ENCODE data around the gene PRICKLE2.
A peak's percentile ranks its signal among the peaks of the same experiment; 100 is the strongest.

Gene PRICKLE2, protein sequence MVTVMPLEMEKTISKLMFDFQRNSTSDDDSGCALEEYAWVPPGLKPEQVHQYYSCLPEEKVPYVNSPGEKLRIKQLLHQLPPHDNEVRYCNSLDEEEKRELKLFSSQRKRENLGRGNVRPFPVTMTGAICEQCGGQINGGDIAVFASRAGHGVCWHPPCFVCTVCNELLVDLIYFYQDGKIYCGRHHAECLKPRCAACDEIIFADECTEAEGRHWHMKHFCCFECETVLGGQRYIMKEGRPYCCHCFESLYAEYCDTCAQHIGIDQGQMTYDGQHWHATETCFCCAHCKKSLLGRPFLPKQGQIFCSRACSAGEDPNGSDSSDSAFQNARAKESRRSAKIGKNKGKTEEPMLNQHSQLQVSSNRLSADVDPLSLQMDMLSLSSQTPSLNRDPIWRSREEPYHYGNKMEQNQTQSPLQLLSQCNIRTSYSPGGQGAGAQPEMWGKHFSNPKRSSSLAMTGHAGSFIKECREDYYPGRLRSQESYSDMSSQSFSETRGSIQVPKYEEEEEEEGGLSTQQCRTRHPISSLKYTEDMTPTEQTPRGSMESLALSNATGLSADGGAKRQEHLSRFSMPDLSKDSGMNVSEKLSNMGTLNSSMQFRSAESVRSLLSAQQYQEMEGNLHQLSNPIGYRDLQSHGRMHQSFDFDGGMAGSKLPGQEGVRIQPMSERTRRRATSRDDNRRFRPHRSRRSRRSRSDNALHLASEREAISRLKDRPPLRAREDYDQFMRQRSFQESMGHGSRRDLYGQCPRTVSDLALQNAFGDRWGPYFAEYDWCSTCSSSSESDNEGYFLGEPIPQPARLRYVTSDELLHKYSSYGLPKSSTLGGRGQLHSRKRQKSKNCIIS

DNA sequence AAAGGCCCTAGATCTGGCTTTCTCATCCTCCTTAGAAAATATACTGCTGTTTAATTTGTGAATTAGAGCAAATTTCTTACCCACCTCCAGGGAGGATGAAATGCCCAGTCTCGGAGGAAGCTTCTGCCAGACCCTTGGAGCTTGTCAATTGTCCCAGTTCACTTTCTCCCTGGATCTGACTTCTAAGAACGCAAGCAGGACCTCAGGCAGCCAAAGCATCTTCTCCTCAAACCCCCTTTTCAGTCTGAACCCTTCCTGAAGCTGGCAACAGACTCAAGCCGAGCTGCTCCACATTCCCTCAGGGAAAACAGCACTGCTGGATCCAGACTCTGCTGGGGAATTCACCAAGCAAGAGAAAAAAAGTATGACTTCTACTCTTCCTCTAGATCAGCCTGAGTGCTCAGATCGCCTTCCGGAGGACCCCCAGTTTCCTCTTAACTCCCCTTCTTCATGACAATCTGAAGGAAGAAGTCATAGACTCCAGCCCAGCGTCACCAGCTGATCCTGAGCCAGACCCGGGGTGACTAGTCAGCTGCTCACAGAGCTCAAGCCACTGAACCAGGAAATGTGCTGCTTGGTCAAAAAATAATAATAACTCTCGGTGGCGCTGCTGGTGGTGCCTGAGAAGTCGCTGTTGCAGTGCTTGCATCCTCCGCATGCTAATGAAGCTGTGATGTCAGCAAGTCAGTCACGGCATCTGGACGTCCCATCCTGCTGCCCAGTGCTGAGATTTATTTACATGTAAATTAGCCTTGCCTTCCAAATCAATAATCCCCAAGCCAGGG lies at the start of gene PRICKLE2:
PRICKLE2 (minus strand) TSS at position 641 of the 785 bp plus-strand sequence. CDS start 26,539 bp downstream, outside the sequence.
- DNase-seq (ENCODE audit: low spot score) = peak; percentile 67

DNA sequence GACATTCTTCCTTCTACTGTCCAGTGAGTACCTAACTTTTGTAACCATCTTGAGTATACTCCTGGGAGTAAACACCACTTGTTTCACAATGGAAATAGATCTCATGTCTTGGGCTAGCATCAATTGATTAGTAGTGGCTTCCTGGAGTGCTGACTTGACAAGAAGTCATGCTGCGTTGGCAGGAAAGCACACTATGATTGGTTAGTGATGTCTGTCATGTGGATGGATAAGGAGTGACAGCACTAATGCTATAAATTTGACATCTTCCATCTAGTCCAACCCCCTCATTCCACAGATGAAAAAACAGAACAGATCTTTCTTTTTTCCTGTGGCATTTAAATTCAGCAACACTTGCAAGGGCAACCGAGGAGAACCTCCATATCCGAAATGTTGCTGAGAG lies 47.6 kb upstream of the PRICKLE2 start:
- no peak for DNase-seq (ENCODE audit: low spot score)

DNA sequence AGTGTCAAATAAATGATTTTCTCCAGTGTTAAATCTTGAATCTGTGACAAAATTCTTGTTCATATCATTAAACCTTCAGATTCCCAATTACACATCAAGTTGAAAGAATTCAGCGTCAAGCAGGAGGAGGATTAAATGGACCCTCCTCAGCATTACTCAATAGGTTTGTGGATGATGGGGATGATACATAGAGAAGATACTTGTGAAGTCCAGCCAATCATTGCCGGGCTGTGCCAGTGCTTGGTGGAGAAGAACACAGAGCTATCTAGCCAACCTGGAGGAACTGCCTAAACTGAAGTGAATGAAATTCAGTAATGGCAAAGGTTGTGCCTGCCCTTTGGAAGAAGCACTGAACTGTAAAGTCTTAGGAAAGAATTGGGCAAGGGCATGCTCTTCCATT lies 47.0 kb upstream of the PRICKLE2 start:
- no peak for DNase-seq (ENCODE audit: low spot score)

DNA sequence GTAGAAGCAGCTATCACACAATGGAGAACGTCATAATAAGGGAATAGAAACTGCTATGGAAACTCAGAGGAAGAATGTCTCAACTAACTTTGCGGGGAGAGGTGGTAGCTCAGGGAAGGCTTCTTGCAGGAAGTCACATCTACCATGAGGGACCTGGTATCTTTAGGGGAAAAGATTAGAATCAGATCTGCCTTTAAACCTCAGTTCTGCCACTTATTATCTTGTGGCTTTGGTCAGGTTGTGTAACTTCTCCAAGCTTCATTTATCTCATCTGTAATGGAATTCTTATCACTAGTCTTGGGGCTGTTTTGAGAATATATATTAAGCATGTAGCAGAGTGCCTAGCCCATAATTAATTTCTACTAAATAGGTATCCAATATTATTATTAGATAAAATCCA lies 46.4 kb upstream of the PRICKLE2 start:
- DNase-seq (ENCODE audit: low spot score) = no peak

DNA sequence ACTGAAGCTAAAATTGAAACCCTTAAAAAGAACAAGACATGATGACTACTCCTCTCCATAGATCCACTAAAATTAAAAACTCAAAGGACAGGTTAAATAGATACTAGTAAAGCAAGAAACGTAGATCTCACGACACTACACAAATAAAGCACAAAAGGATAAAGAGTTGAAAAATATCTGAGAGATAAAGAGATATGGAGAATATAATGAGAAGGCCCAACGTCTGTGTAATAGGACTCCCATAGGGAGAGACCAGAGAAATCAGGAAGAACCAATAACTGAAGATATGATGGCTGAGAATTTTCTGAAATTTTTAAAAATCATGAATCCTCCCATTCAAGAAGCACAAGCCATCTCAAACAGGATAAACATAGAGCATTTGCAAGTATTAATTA lies 45.6 kb upstream of the PRICKLE2 start:
- no peak for DNase-seq (ENCODE audit: low spot score)

DNA sequence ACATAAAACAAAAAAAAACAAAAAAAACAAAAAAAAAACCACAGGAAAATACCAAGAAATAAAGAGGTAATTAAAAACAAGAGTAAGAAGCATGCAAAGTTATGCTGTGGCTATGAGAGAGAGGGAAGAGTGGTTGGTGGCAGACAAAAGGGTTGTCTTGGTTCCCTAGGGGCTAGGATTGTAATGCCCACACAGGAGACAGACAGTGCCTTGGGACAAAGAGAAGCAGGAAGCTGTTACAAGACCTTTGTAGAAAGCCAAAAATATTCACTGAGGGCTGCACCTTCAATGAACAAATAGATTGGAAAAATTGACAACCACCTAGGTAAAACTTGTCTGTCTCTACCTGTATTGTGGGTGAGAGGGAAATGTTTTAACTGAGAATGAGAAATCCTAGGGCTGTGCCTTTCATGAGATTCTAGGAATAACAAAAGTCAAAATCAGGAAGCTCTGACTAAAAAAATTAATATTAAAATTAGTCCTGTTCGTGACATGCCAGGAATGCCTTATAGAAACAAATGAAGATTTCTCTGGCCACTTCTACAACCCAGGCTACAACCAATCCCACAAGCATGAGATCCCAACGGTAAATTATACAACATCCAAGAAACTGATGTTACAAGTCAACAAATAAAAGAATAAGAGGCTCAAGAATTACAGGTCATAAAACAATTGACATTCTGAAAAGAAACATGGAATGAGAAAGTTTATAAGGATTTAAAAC lies 45.0 kb upstream of the PRICKLE2 start:
- DNase-seq (ENCODE audit: low spot score) = no peak

DNA sequence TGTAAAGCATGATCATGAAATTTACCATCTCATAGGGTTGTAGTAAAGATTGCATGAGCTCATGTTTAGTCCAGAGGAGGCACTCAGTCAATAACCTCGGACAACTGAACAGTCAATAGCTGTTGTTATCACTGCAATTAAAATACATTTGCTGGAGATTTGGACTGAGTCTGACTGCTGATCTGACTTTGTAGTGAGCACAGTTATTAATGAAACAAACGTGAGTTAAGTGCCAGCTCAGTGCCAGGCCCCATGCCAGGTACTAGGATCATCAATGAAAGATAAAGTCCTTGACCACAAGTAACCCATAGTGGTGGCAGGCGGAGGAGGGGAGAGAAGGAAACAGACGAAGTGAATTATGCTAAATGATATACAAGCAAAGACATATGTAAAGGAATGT lies 43.7 kb upstream of the PRICKLE2 start:
- DNase-seq (ENCODE audit: low spot score) = no peak

DNA sequence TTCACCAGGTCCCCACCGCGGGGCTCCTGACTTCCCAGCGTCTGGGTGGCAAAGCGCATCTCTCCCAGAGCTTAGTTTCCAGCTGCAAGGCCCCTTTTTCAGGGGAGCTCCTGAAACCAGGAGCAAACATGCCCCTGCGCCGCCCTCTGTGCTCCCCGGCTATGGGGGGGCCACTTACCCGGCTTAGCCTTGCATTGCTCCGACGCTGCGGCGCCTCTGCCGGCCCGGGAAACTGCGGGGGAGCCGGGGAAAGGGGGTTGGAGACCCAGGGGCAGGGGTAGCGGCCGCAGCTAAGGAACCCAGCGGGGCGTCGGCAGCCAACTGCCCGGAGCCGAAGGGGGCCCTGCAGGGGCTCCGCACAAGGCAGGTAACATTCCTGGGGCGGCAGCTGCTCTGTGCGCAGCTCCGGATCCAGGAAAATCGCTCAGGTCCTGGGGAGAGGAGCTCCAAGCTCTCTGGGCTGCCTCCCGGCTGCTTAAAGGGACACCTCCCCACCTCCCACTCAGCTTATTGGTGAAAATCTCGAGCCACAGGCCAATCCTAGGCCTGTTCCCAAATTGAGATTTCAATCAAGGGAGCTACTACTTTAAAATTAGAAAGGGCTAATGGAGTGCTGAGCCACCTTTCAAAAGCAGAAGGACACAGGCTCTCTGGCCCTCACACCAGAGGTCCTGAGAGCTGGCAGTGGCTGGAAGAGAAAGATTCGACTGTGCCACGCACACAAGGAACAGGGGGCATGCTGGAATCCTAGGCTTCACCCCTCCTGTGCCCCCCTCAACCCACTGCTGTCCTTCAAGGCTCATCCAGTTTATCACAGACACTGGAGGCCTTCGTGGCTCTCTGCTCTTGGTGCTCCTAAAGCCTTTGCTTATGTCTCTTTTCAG lies 42.7 kb upstream of the PRICKLE2 start:
- DNase-seq (ENCODE audit: low spot score) = peak; percentile 79

DNA sequence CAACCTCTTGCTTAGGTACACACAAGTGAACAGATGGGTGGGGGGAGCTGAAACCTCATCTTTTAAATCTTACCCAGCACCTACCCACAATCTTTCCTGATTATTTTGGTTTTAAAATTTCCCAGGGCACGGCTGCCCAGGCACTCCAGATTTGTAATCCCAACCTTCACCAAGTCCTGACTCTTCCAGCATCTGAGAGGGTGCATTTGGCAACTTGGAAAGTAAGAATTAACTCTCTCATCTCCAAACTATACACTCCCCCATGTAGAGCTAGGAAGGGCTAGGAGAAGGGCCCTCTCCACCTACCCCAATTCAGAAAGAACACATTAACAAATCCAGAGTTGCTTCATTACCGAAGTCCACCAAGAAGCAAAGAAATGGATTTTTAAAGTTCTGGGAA lies 41.7 kb upstream of the PRICKLE2 start:
- no peak for DNase-seq (ENCODE audit: low spot score)

DNA sequence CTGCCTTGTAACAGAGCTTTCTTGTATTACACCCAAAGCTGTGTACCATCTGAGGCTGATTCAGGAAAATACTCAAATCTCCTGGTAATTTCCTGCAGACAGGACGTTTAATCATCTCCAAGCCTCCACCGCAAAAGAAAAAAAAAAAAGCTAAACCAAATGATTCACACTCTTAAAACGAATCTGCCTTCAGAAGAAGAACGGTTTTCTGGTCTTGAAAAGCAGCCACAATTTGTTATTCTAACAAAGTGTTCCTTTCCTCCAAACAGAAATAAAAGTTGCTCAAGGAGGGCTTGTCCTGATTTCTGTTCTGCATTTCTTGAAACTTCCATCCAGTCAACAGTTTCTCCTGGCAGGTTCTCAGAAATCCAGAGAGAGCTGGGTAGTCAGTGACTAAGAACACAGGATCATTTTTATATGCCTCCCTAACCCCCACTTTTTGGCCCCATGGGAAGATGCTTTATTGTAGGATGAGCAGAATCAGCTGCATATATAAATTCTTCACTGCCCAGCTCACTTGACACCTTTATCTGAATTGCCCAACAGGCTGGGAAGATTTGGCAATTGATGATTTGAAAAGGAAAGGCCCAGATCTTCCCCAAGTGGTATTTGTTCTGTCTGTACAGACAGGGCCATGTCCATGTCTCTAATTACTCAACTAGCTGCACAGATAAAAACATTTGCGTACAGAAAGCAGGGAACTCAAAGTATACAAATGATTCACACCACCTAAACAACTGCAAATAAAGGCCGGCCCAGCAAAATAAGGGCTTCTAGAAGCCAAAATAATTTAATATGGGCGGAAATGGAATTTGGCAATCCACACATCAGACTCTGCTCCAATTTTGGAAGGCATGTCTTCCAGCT lies 41.0 kb upstream of the PRICKLE2 start:
- DNase-seq (ENCODE audit: low spot score) = no peak

DNA sequence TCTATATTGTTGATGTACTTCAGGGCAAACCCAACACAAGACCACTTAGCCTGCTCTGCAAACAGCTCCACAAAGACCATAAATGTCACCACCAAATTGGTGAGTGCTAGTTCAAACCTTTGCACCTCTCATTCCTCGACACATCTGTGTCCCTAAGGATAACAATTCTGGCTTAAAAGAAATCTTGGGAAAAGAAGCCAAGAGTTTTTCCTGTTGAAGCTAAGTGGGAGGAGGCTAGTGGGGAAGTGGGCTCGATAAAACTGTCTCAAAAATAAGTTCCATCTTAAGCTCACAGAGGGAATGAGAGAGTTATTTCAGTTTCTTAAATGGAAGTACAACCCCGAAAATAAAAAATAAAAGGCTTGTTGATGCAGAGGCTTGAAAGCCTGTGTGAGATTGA lies 40.4 kb upstream of the PRICKLE2 start:
- no peak for DNase-seq (ENCODE audit: low spot score)

DNA sequence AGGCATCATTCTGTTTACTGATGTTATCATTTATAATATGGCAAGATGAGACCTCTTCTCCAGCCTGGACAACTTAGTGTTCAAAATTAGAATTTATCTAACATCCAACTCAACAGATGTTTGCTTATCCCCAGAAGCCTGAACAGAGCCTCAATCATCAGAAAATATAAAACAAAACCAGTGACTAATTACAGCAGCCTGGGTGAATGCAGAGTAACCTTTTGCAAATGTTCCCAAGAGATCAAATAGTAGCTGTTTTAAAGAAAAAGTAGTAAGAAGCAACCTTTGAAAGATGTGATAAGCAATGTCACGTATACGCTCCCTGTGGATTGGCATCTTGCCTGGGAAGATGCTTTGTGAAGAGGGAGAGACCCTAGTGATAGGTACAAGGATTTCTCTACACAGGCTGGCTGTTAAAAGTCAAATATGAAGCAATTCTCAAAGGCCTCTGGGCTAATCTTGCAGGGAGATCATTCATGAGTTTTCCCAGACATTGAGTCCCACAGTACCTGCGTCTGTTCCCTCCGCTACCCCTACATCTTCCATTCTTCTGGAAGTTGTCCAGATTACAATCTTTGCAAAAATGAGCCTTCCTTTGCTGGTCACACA lies 39.3 kb upstream of the PRICKLE2 start:
- DNase-seq (ENCODE audit: low spot score) = no peak

DNA sequence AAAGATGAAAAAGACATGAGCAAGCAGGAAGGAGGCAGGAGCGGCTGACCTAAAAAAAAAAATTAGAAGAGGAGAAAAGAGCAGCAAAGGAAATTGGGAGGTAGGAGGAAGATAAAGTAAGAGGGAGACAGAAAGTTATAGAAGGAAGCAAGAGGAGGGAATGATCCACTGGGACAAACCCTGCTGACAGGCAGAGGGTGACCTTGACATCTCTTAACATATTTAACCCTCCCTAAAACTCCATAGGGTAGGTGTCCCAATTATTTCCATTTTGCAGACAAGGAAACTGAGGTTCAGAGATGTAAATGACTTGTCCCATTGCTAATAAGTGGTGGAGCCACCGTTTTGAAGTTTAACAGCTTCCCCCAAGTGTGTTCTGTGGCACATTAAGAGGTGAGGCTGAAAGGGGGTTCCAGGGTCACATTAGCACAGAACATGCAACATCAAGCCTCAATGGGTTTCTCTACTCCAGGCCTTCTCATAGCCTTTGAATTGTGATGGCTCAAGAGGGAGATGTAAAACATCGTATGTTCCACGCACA lies 37.4 kb upstream of the PRICKLE2 start:
- DNase-seq (ENCODE audit: low spot score) = no peak

DNA sequence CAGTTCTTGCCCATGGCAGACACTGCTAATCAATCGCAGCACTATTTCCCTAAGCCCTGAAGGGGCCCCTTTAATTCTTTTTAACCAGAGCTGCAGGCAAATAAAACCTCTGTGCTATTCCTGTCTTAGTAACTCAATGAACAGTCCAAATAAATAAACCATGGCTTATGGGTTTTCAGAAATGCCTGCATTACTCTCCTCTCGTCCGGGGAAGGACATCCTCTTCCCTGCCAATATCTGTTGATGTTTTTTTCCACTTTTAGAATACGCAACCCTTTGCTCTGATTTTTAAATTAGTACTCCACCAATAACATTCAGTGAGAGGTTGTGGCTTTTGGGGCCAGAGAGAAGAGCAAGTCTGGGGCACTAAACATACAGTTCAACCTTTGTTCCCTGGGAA lies 35.2 kb upstream of the PRICKLE2 start:
- no peak for DNase-seq (ENCODE audit: low spot score)

DNA sequence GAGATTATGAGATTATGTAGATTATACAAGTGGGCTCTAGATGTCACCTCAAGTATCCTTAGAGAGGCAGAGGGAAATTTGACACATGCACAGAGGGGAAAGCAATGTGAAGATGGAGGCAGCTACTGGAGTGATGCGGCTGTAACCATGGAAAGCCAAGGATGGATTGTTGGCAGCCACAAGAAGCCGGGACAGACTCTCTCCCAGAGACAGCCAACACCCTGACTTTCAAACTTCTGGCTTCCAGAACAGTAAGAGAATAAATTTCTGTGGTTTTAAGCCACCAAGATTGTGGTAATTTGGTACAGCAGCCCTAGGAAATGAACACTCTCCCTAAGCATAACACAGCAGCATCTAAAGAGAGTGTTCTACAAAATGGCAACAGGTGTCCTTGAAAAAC lies 34.4 kb upstream of the PRICKLE2 start:
- no peak for DNase-seq (ENCODE audit: low spot score)

DNA sequence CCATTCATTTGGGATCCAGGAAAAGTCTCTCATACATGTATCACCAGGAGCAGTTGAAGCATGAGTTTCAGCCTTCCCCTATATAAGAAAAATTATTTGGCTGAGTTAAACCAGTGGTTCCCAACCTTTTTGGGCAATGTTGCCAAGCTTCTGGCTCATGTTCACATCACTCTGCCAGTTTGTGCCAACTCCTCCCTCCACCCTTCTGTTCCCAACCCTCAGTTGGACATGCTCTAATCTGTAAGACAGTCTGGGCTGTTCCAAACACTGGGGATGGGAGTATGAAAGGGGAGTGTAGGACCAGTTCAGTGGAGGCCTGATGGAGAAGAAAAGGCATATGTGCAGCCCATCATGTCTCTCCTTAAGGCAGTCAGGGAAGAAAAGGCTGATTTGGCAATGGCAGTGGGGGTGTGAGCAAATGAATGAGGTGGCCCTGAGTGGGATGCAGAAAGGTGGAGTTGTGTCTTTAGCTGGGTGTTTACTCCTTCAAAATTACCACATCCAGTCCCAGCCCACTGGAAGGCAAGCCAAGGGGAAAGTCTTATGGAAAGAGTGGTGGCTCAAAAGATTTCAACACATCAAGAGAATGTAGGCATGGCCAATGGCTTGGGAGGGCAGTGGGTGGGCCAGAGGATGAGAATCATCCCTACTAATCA lies 32.0 kb upstream of the PRICKLE2 start:
- DNase-seq (ENCODE audit: low spot score) = no peak

DNA sequence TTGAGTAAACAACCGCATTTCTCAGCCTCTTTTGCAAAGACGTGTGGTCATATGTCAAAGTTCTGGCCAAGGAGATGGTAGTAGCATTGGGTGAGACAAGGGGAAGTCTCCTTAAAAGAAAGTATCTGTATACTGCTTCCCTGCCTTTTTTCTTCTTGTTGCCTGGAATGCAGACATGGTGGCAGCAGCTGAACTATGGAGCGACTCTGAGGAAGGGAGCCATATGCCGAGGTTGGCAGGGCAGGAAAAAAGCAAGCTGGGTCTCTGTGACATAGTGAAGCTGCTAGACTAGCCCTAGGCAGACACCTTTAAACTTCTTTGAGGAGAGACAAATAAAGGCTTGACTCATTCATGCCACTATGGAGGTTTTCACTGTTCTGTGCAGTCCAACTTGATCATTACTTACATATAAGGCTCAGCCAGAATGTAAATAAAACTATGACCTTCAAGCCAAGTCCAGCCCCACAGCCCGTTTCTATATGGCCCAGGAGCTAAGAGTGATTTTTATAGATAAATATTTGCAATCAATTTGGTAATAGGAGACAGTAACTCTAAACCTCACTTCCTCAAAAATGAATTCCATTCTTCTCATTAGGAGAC lies 30.6 kb upstream of the PRICKLE2 start:
- no peak for DNase-seq (ENCODE audit: low spot score)

DNA sequence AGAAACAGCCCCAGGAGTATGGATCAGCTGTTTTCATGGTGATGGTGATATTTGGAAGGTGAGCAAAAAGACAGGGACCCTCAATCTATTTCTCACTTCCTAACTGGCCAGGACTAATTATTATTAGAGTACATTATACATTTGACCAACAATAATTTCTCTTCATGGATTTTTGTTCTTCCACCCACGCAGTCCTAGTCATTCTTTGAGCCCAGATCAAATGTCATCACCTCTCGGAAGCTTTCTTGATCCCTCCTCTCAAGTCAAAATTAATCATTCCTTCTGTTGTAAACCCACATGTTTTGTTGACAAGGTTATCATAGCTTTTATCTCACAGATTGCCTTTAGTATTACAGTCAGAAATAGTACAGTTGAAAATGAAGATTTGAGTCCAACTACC lies 29.2 kb upstream of the PRICKLE2 start:
- DNase-seq (ENCODE audit: low spot score) = no peak

Measured in iPS-NIHi11 (cell line).